HEK293T (cell line): ENCODE measurements around the gene RAB3B.

Experiments
- ARNT ChIP-seq: fragments of 450-650 bp; IDR thresholded peaks from 2 replicates; pipeline ENCODE4 v1.6.1; 2017; ENCODE audit warnings: mild to moderate bottlenecking
- BHLHE40 ChIP-seq: fragments of 450-650 bp; IDR thresholded peaks from 2 replicates; pipeline ENCODE4 v1.6.1; 2016; ENCODE audit warnings: mild to moderate bottlenecking, moderate library complexity, borderline replicate concordance
- ELF4 ChIP-seq: fragments of 450-650 bp; IDR thresholded peaks from 2 replicates; pipeline ENCODE4 v1.6.1; 2017; ENCODE audit warnings: antibody characterized with exemption
- FOXA1 ChIP-seq: fragments of 450-650 bp; IDR thresholded peaks from 2 replicates; pipeline ENCODE4 v1.6.1; 2016; ENCODE audit warnings: mild to moderate bottlenecking
- FOXK2 ChIP-seq: fragments of 450-650 bp; IDR thresholded peaks from 2 replicates; pipeline ENCODE4 v1.6.1; 2016; ENCODE audit warnings: mild to moderate bottlenecking
- FOXM1 ChIP-seq: fragments of 450-650 bp; IDR thresholded peaks from 2 replicates; pipeline ENCODE4 v1.6.1; 2017; ENCODE audit warnings: mild to moderate bottlenecking, borderline replicate concordance
- HDGF ChIP-seq: fragments of 450-650 bp; IDR thresholded peaks from 2 replicates; pipeline ENCODE4 v1.6.1; 2017; ENCODE audit warnings: antibody characterized with exemption, borderline replicate concordance
- NFRKB ChIP-seq: fragments of 450-650 bp; IDR thresholded peaks from 2 replicates; pipeline ENCODE4 v1.6.1; 2016; ENCODE audit warnings: mild to moderate bottlenecking, moderate library complexity
- SP1 ChIP-seq: fragments of 450-650 bp; IDR thresholded peaks from 2 replicates; pipeline ENCODE4 v1.6.1; 2017
- SUZ12 ChIP-seq: fragments of 450-650 bp; IDR thresholded peaks from 2 replicates; pipeline ENCODE4 v1.6.1; 2016; ENCODE audit warnings: mild to moderate bottlenecking
- ZNF384 ChIP-seq: fragments of 450-650 bp; IDR thresholded peaks from 2 replicates; pipeline ENCODE4 v1.6.1; 2016

GRCh38 chr1:51927029-51927428 is 63.5 kb downstream of the RAB3B start:
- TF ChIP-seq NFRKB = no peak
- TF ChIP-seq HDGF = no peak
- no peak for TF ChIP-seq FOXA1
- no peak for TF ChIP-seq SP1
- TF ChIP-seq FOXM1 = no peak
- TF ChIP-seq ARNT = no peak
- no peak for TF ChIP-seq ELF4
- no peak for TF ChIP-seq FOXK2
- TF ChIP-seq SUZ12 = no peak
- TF ChIP-seq BHLHE40 = no peak
- no peak for TF ChIP-seq ZNF384
